HG02970 (cell line): Measurements from ENCODE around the gene MFNG.
"Not testable (repeated sequence)": the region's sequence is repeated elsewhere in the genome, so short reads cannot be mapped to it uniquely, and the experiment has no call there.

Experiments
- ATAC-seq: cut with Tn5 transposase; IDR thresholded peaks from one replicate; pipeline ENCODE4 v1.9.1; 2021; ENCODE audit warnings: mild to moderate bottlenecking, moderate library complexity, moderate number of reproducible peaks; ENCODE audit not compliant: unreplicated experiment, low FRiP score

Gene MFNG

DNA sequence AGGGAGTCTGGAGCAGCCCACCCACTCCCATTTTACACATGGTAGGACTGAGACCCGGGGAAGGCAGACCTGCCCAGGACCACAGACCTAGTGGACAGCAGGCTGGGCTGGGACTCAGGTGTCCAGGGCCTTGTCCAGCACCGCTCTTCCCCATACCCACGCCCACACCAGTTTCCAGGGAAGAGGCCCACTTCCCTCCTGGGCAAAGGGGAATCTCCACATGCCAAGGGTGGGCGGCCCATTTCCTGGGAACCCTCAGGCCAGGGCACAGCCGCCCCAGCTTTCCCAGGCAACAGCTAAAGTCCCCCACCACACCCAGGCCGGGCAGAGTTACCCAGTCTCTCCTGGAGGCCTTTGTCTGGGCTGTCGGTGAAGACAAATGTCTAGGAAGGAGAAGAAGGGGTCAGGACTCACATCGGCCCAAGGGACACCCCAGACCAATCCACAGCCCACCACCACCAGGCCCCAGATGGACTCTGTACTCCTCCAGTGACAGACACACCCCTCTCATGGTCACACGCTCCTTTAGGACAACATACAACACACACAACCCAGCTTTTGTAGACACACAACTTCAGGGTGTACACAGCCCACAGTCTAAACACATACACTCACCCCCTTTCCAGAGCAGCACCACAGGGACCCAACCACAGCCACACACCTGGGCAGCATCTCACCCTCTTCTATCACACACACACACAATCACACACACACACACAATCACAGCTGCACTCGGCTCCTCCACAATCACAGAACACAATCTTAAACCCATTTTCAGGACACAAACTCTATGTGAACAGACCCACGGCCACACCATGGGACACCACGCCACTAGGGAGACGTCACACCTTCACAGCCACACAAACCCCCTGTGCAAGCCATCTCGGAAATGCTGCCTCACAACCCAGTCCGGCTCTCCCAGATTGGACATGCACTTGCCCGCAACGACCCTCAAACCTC lies 5.5 kb downstream of the MFNG start:
- no peak for ATAC-seq

DNA sequence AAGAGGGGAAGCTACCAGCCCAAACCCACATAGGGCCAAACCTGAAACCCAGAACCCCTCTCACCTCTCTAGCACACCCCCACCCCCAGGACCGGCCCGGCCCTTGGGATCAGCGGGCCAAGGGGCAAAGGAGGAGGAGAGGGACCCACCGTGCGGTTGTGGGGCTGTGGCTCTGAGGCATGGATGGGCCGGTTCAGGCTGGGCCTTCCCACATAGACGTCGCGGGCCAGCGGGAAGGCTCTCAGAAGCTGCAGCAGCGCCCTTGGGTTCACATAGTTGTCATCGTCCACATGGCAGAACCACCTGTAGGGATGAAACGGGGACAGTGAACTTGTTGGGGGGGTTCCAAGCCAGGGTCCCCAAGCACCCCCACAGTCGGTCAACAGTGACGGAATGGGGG lies 7.0 kb downstream of the MFNG start:
- no peak for ATAC-seq

- ATAC-seq: no peak
Observed at GRCh38 chr22:37476389-37477329, 9.5 kb downstream of the MFNG start.

- no peak for ATAC-seq
Observed at GRCh38 chr22:37474447-37475090, 11.6 kb downstream of the MFNG start.

DNA sequence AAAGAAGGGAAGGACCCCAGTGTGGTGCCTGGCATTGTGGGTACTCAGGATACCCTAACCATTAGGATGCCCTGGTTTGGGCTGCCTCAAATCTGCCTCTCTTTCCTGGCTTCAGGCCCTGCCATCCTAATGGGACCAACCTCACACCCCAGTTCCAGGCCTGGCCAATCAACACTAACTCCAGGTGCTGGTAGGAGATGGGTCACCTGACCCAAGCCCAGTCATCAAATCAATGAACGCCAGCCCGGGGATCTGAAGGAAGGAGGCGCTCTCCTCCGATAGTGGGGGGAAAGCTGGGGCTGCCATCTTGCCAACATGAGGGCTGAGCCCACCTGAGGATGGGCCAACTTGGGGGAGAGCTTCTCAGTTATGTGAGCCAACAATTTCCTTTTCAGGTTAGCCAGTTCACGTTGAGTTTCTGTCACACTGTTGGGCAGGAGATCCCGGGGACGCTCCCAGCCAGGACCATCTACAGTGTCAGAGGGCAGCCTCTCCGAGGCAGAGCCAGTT lies 12.7 kb downstream of the MFNG start:
- ATAC-seq: no peak

DNA sequence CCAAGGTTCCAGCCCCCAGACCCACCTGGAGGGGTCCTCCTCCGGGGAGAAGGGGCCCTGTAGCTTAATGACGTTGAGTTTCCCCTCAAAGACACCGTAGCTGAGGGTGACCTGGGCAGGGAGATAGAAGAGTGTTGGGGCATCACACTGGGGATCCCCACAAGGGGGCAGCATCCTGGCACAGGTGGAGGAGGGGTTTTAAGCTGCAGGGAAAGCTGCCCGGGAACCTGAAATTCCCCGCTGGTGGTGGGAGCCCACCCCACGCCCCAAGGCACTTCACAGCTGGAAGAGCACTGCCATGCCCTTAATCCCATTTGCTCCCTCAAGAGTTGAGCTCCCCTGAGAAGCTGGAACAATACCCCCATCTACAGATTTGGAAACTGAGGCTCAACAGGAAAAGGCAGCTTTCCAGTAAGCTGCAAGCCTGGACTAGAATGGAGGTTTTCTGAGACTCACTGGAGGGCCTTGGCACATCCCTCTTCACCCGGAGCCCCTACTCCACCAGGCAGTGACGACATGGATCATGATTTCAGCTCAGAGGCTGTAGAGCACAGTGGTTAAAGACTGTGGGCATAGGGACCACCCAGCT lies 13.7 kb downstream of the MFNG start:
- no peak for ATAC-seq

- no peak for ATAC-seq
Observed at GRCh38 chr22:37471727-37472417, 14.3 kb downstream of the MFNG start.

GRCh38 chr22:37470087-37470445 lies 16.1 kb downstream of the MFNG start:
- no peak for ATAC-seq

DNA sequence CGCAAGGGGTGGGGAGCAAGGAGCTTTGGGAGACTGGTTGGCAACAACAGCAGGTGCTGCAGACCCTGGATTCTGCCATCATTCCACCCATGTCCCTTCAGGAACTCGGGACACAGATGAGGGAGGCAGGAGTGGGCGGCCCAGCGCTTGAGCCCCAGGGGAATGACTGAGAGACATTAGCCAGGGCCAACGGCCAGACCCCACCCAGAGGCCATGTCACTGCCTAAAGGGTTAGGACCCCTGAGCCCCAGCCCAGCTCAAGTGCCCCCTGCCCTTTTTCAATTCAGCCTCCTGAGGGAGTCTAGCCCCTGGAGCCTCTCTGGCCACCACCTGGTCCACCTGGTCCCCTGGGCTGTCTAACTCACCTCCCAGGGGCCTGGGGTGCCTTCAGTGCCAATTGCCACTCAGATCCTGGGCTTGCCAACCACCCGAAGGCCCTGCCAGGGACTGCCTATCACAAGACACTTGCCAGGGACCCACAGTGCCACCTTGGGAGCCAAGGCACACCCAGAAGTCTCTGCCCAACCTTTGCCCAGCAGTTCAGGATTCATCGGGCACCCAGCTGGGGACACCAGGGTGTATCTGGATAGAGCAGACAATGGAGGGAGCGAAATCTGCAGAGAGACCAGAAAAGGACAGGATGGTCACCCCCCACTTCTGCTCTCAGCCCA lies 16.6 kb downstream of the MFNG start:
- no peak for ATAC-seq

DNA sequence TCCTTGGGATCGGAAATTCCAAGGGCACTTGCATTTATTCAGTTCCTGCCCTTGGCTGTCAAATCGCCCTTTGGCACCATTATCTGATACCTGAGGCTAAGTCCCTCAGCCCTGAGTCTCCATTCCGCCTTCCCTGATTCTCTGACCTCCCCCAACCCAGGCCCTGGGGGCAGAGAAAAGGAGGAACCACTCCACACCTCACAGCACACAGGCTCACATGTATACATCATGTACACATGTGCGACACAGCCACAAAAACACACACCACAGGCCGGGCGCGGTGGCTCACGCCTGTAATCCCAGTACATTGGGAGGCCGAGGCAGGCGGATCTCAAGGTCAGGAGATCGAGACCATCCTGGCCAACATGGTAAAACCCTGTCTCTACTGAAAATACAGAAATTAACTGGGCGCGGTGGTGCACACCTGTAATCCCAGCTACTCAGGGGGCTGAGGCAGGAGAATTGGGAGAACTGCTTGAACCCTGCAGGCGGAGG lies 17.9 kb downstream of the MFNG start:
- not testable (repeated sequence) for ATAC-seq

DNA sequence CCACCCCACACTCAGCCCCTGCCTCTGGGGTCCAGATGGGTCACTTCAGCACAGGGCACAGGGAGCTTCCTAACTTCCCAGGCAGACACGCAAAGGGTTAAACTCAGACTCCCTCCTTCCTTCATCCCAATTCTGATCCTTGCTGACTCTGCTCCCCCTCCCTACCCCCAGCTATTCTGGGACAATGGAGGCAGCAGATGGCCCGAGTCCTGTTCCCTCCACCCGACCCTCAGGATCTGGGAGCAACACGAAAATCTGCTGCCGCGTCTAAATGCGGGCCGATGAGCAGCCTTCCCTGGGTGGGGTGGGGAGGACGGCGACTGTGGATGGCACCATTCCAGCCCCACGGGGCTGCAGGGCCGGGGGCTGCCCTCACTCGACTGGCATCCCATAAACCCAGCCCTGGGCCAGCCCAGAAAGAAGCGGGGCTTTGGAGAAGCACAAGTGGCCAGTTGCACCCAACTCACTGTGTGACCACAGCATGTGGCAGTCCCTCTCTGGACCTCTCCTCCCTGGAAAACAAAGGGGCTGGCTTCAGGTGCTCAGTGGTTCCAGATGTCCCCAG lies 18.7 kb downstream of the MFNG start:
- ATAC-seq: no peak

DNA sequence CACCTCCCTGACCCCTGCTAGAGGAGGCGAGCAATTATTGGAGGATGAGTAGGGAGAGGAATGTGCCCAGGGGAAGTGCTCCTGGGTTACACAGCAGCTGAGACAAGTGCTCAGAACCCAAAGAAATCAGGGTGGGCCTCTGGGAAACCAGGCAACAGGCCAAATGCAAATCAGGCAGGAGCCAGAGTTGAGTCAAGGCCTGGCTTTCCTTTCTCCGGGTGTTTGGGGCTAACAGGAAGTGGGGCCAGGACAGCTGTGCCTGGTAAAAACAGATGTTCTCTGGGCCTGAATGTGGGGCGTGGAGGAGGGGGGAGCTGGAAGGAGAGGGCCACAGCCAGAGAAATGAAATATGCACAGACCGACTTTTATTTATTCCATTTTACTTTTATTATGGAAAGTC lies 22.0 kb downstream of the MFNG start:
- no peak for ATAC-seq

DNA sequence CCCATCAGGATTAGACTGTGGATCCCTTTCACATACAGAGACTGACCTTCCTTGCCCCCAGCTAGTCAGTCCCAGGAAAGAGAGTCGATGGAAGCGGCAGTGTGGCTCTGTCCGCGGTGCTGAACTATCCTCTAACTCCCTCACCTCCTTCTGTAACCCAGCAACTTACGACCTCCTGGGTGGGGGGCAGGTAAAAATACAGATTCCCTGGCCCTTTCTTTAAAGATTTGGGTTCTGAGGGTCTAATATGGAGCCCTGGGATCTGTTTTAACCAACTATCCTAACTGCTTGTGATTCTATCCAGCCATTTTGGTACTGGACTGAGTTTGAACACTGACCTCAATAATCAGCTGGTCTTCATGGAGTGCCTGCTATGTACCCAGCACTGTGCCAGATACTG lies 23.2 kb downstream of the MFNG start:
- no peak for ATAC-seq

- no peak for ATAC-seq
Observed at GRCh38 chr22:37462436-37462835, 23.7 kb downstream of the MFNG start.

- no peak for ATAC-seq
Observed at GRCh38 chr22:37461961-37462360, 24.2 kb downstream of the MFNG start.

GRCh38 chr22:37460684-37461083 lies 25.5 kb downstream of the MFNG start:
- no peak for ATAC-seq

GRCh38 chr22:37459206-37459605 lies 27.0 kb downstream of the MFNG start:
- ATAC-seq: no peak

DNA sequence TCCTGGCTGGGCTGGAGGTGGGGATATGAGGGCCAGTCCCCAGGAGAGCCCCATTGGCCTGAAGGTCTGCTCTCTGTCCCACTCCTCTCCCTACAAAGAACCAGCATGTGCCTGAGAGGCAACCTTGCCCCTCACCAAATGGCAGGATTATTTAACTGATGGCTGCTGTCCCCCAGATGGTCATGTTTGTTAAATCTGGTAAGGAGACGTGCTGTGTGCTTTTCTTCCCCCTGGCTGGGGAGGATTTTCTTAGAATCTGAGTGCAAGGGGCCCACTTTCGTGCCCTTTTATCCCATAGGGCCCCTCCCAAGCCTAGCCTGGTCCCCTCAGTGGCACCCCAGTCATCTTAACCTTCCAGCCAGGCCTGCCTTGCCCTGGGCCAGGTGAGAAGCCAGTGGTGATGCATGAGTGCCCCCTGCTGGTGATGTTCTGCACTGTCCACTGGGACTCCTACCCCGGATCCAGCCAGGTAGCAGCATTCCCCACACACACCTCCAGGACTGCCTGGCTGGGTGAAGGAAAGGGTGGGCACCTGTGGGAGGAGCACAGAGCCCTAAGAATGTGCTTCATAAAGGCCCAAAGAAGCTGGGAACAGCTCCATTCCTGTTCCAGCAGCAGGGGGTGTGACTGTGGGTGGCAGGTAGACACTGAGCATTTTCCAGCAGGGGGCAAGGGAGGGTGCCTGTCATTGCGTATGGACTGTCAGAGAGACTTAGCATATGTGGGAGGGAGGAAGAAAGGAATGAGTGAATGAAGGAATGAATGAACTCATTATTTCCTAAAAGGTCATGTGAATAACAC lies 28.9 kb downstream of the MFNG start:
- no peak for ATAC-seq
